Cardiac fibroblast (primary cell): ENCODE data around the gene ZMYND10.
A peak's percentile ranks its signal among the peaks of the same experiment; 100 is the strongest.

Experiments used
- DNase-seq, 2 donors: peaks; one replicate each; pipeline versions ENCODE4 v3.0.0 to v3.0.0-alpha.2; 2010; ENCODE audit warnings: low read depth in 2 of 2
- H3K4me3 ChIP-seq, 2 donors: replicated peaks in 1 of 2; 1 replicate in 1 of 2; 2 replicates in 1 of 2; pipeline ENCODE4 v1.5.1; 2011; ENCODE audit warnings: low read depth in 2 of 2, low read length in 2 of 2, mild to moderate bottlenecking in 2 of 2, moderate library complexity in 1 of 2
- TF ChIP-seq, protein P1 (sequence below): IDR thresholded peaks from one replicate; pipeline ENCODE4 v1.5.1; 2011; ENCODE audit warnings: low read depth, mild to moderate bottlenecking, low read length, inconsistent platforms

The ZMYND10 gene

DNA sequence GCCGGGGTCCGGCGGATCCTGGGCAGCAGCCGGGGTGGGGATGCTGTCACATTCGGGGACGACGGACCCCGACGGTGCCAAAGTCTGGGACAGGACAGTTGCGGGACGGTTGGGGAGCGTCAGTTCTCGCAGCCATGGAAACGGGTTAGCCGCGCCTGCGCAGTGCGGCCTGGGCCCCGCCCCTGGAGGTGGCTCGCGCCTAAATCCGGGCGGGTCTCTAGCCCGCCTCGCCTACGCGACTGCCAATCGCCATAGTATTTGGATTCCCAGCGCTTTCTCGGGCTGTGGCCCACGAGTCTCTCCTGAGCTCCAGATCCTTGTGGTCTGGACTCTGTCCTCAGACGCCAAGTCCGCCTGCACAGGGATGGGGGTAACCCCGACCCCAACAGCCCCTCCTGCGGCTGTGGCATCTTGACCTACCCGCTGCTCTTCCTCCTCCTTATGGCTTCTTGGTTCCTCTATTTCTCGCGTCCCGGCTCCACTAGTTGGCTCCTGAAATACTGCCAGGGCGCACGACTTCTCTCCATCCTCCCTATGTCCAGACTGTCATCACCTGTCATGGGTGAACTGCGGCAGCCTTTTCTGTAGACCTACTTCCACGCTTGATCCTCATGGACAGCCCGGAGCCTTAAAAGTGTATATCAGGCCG, at the start of gene ZMYND10:
ZMYND10 (minus strand) TSS at position 147 of the 649 bp plus-strand sequence. CDS start 153 bp downstream, outside the sequence.
- peak within 1 kb of the TSS; percentile 46 to 52 for H3K4me3 ChIP-seq
- TF ChIP-seq, protein P1, sequence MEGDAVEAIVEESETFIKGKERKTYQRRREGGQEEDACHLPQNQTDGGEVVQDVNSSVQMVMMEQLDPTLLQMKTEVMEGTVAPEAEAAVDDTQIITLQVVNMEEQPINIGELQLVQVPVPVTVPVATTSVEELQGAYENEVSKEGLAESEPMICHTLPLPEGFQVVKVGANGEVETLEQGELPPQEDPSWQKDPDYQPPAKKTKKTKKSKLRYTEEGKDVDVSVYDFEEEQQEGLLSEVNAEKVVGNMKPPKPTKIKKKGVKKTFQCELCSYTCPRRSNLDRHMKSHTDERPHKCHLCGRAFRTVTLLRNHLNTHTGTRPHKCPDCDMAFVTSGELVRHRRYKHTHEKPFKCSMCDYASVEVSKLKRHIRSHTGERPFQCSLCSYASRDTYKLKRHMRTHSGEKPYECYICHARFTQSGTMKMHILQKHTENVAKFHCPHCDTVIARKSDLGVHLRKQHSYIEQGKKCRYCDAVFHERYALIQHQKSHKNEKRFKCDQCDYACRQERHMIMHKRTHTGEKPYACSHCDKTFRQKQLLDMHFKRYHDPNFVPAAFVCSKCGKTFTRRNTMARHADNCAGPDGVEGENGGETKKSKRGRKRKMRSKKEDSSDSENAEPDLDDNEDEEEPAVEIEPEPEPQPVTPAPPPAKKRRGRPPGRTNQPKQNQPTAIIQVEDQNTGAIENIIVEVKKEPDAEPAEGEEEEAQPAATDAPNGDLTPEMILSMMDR: no peak
- DNase-seq: peak; percentile 58 to 64

DNA sequence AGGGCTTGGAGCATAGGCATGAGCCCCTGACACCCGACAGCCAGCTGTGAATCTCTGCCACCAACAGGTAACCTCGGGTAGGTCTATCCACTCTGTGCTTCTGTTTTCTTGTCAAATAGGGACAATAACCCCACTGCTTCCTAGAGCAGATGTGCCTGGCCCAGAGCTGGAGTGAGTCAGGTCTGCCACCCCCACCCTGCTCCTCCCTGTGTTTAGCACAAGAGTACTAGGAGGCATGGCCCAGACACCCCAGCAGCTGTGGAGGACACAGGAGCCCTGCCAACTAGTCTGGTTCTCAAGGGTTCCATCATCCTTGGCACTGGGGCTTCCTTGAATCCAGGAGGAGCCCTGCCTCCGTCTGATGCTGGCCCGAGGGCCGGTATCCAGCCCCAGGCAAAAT, 47.5 kb upstream of the ZMYND10 start:
- TF ChIP-seq, protein P1: no peak

DNA sequence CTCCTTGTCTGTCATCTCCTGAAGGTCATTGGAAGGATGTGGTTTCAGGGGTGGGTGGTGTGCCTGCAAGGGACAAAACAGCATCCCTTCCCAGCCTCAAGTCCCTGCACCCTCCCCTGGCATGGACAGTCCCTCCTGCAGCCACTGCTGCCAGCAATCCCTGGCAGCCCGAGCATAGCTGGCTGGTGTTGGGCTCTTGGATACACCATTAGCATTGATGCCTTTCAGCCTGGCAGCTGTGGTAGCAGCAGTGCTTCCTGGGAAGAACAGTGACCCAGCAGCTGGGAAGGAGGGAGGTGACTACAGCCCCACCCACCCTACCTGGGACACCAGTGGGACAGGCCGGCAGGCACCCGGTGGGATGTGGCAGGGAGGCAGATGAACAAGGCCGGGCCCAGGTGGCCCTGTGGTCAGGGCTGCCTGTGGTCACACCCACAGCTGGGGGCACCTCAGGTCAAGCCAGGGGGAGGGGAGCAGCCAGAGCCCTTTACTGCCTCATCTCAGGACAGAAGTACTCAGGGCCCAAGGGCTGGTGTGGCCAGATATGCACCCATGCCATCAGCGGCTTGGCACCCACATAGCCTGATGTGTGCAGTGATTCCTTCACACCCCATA, 46.7 kb upstream of the ZMYND10 start:
- no peak for DNase-seq
- TF ChIP-seq, protein P1: no peak
- no peak overlapping the region for H3K4me3 ChIP-seq

More for the DNA sequence above, 47.5 kb upstream of the ZMYND10 start:
- H3K4me3 ChIP-seq: no peak overlapping the region
- DNase-seq: no peak

DNA sequence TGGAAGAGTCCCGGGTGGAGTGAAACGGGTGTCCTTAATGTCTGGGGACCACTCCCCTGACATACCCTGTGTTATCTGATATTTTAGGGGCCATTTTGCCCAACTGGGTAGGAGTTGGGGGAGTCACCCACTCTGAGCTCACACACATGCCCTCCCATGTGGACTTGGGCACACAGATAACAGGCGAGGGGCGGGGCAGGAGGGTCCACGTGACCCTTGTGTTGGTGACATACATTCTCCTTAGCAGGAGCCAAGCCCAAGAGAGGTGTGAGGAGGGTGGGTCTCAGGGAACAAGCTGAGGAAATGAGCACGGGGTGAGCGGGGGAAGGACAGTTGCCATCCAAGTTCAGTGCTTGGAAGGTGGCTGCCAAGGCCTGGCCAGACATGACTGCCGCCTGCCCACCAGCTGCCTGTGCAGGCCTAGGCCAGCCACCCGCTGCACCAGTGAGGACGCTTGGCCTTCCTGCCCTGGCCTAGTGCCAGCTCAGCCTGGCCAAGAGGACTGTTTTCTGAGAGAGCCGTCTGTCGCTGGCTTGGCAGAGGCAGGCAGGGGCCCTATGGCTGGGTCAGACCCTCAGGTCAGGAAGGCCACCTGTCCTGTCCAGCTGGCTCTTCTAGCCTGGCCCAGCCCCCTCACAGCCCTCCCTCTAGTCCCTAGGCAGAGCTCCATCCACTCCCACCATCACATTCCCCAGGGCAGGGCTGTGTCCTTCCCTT, 45.1 kb upstream of the ZMYND10 start:
- no peak overlapping the region for H3K4me3 ChIP-seq
- DNase-seq: no peak
- TF ChIP-seq, protein P1: no peak

DNA sequence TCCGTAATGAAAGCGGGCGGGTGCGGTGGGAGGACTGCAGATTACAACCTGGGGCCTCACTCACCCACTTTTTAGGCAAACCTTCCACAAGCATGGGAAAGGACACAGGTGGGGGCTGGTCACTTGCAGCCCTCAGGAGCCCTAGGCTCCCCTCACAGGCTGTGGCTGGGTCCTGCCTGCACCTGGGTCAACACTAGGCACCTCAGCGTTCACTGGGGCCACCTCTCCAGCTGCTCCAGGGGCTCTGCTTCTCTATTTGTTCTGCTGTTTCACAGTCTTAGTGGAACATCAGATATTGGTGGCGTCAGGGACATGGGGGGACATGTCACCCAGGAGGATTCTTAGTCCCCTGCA, 43.9 kb upstream of the ZMYND10 start:
- H3K4me3 ChIP-seq: no peak overlapping the region

DNA sequence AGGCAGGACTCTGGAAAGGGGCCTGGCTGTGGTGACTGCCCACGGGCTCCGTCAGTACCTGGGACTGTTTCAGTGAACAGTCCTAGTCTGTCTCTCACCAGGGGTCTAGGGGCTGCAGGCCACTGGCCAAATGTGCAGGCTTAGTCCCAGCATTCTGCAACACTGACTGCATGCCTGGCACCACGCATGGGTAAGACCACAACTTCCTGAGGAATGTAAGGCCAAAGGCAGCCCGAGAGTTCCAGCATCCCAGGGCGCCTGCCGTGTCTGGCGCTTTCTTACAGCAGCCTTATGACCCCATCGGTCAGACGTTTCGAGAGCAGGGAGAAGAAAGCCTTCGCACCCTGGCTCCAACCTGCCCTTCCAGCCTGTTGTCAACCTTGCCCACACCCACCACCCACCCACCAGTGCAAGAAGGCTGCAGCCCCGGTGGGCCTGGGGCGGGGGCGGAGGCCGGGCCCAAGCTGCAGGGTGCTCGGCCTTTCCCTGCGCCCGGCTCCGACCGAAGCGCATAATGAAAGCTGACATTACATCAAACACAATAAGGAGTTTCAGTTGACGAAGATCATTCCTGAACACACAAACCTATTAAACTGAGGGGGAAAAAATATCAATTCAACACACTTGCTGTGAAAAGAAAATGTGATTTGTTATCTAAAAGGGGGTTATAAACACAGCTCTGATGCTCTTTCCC, 43.3 kb upstream of the ZMYND10 start:
- no peak overlapping the region for H3K4me3 ChIP-seq
- no peak for DNase-seq
- TF ChIP-seq, protein P1: no peak

More for the DNA sequence above, 43.9 kb upstream of the ZMYND10 start:
- DNase-seq: no peak
- TF ChIP-seq, protein P1: no peak
